ENCODE measurements around the gene MED29. TPM values are rescaled to one million over a fixed set of nuclear protein-coding genes. Genes with fewer than 3 reads are reported as not detected.

The MED29 gene
- total and polyA plus RNA-seq, 2 of the 13 experiments (the other 11 are each of a cell fraction or from before 2014, with no cell fraction given) = 14.0 to 19.7 TPM

GRCh38 chr19:39370735-39371134 lies 20.4 kb upstream of the MED29 start (continued):
- TF ChIP-seq RARA (CRISPR knock-in tag; IDR thresholded peaks at IDR 0.05) = no peak
- TF ChIP-seq ZBTB3 (CRISPR knock-in tag; IDR thresholded peaks at IDR 0.05; ENCODE audit: borderline replicate concordance, low read depth) = no peak
- TF ChIP-seq FOXJ3 (CRISPR knock-in tag; IDR thresholded peaks at IDR 0.05; ENCODE audit: borderline replicate concordance) = no peak
- no peak for TF ChIP-seq STAT5B (CRISPR knock-in tag; IDR thresholded peaks at IDR 0.05)

- H3K4me1 ChIP-seq (ENCODE audit: insufficient read depth, low read length) = peaks cover 6% of the 10 kb centered on the region
- H3K9ac ChIP-seq (ENCODE audit: insufficient read depth, low read depth, low read length) = no peak overlapping the region
- no peak overlapping the region for H3K27ac ChIP-seq (ENCODE audit: extremely low read length, insufficient read depth, low read length)
- no peak overlapping the region for H3K4me3 ChIP-seq (replicated peaks in 1 of 3; ENCODE audit: insufficient read depth in 1 of 3, low read depth in 2 of 3, low read length in 3 of 3)
- H3K79me2 ChIP-seq (ENCODE audit: insufficient read depth, low read length) = no peaks in the 10 kb centered on the region
- WGBS (ENCODE audit: low lambda C conversion rate) = 93% methylated on average over 8 of the region's 8 CpGs
- H2AFZ ChIP-seq (ENCODE audit: low read length) = no peak overlapping the region
- BruUV-seq (replicated peaks) = no TSS peak
- CTCF ChIA-PET (ENCODE audit: low intra/inter-chr PET ratio, low total read pairs) = no interaction called here
- H4K20me1 ChIP-seq (ENCODE audit: insufficient read depth, low read length) = no peaks in the 10 kb centered on the region
- DNase-seq (ENCODE audit: low spot score) (no peak), FAIRE-seq (no peak), ATAC-seq (no peak)
- in situ Hi-C loops (cut with HindIII; ENCODE audit: extremely low pct_ligation_motif_present, low pct_unique_long_range_greater_than_20kb) = no loop called here
- intact Hi-C loops (cut with micrococcal nuclease; ENCODE audit: unreplicated experiment) = no loop called here
- no peaks in the 10 kb centered on the region for H3K9me3 ChIP-seq (ENCODE audit: low read length)
- H3K27me3 ChIP-seq (ENCODE audit: control insufficient read depth in 1 of 2, insufficient read depth in 2 of 2, low read length in 2 of 2) = no peaks in the 10 kb centered on the region
- no peak overlapping the region for H3K4me2 ChIP-seq (ENCODE audit: low read depth, low read length)
- POLR2A ChIA-PET = no interaction called here
- peaks cover 37 to 80% of the 10 kb centered on the region in 2 experiments for H3K36me3 ChIP-seq (replicated peaks in 1 of 2; ENCODE audit: control insufficient read depth in 1 of 2, insufficient read depth in 2 of 2, low read length in 2 of 2)
- no peak for TF ChIP-seq KLF13 (CRISPR knock-in tag; IDR thresholded peaks at IDR 0.05)
- no peak for TF ChIP-seq MTERF4 (CRISPR knock-in tag; IDR thresholded peaks at IDR 0.05)
- TF ChIP-seq PRPF4 (IDR thresholded peaks at IDR 0.05; ENCODE audit: low read depth, low read length, poor library complexity, severe bottlenecking) = no peak
- no peak for TF ChIP-seq ZBTB37 (CRISPR knock-in tag; IDR thresholded peaks at IDR 0.05)
- TF ChIP-seq ZNF570 (CRISPR knock-in tag; IDR thresholded peaks at IDR 0.05; ENCODE audit: borderline replicate concordance) = no peak
- TF ChIP-seq TRIM24 (CRISPR knock-in tag; IDR thresholded peaks at IDR 0.05) = no peak
- no peak for TF ChIP-seq ZNF362 (CRISPR knock-in tag; IDR thresholded peaks at IDR 0.05; ENCODE audit: borderline replicate concordance)
- no peak for TF ChIP-seq POLR2AphosphoS5 (IDR thresholded peaks at IDR 0.05; ENCODE audit: low read depth, low read length)
- TF ChIP-seq ZNF770 (CRISPR knock-in tag; IDR thresholded peaks at IDR 0.05) = no peak
- TF ChIP-seq SNRNP70 (IDR thresholded peaks at IDR 0.05; ENCODE audit: low read depth, low read length) = no peak
- TF ChIP-seq MED1 (CRISPR knock-in tag; IDR thresholded peaks at IDR 0.05) = no peak
- no peak for TF ChIP-seq SRSF4 (IDR thresholded peaks at IDR 0.05; ENCODE audit: low read depth, low read length, poor library complexity, severe bottlenecking)
These were observed 19.0 kb upstream of the MED29 start for GRCh38 chr19:39372047-39372802.

Data from HepG2 (cell line).